ENCODE results near the gene VAC14. TPM values are rescaled to one million over a fixed set of nuclear protein-coding genes. Genes with fewer than 3 reads are reported as not detected.

The VAC14 gene
- total RNA-seq, 4 donors from 2014 or later = 39.5 to 65.5 (median 45.4) TPM

GRCh38 chr16:70801611-70802010, 653 bp upstream of the VAC14 start:
- Histone ChIP-seq H3K36me3 (peaks cover 8% of the 10 kb centered on the region), H3K9me3 (peaks cover 3% of the 10 kb centered on the region), H3K27ac (no peak overlapping the region), H3K4me1 (peaks cover 23% of the 10 kb centered on the region), H3K27me3 (peaks cover 7% of the 10 kb centered on the region), H3K4me3 (peak overlapping the region; percentile 95)
- no peak for TF ChIP-seq EP300 (IDR thresholded peaks at IDR 0.05)
- TF ChIP-seq POLR2AphosphoS5 (IDR thresholded peaks at IDR 0.05) = no peak
- no peak for TF ChIP-seq POLR2A (IDR thresholded peaks at IDR 0.05)
- no peak for TF ChIP-seq CTCF (IDR thresholded peaks at IDR 0.05)
- 73% methylated on average over 3 of the region's 3 CpGs for WGBS
- DNase-seq (ENCODE audit: low spot score in 2 of 2) = no peak

- peak overlapping the region; percentile 95 for H3K4me3 ChIP-seq
- H3K36me3 ChIP-seq = peaks cover 8% of the 10 kb centered on the region
- 12% methylated on average over 6 of the region's 7 CpGs for WGBS
- no peak overlapping the region for H3K27ac ChIP-seq
- H3K27me3 ChIP-seq = peaks cover 4% of the 10 kb centered on the region
- no peak for DNase-seq (ENCODE audit: low spot score in 2 of 2)
- peaks cover 23% of the 10 kb centered on the region for H3K4me1 ChIP-seq
- peaks cover 3% of the 10 kb centered on the region for H3K9me3 ChIP-seq
- TF ChIP-seq EP300 (IDR thresholded peaks at IDR 0.05) (no peak), CTCF (IDR thresholded peaks at IDR 0.05) (no peak), POLR2AphosphoS5 (IDR thresholded peaks at IDR 0.05) (no peak), POLR2A (IDR thresholded peaks at IDR 0.05) (no peak)
Measured at GRCh38 chr16:70800311-70800710, 647 bp downstream of the VAC14 start.

GRCh38 chr16:70796301-70796700, 4.7 kb downstream of the VAC14 start:
- no peak for DNase-seq (ENCODE audit: low spot score in 2 of 2)
- H3K36me3 ChIP-seq = peaks cover 8% of the 10 kb centered on the region
- peaks cover 23% of the 10 kb centered on the region for H3K4me1 ChIP-seq
- no peak for TF ChIP-seq POLR2AphosphoS5 (IDR thresholded peaks at IDR 0.05)
- no peak for TF ChIP-seq POLR2A (IDR thresholded peaks at IDR 0.05)
- TF ChIP-seq CTCF (IDR thresholded peaks at IDR 0.05) = no peak
- TF ChIP-seq EP300 (IDR thresholded peaks at IDR 0.05) = no peak
- H3K9me3 ChIP-seq = no peaks in the 10 kb centered on the region
- 90% methylated on average over 3 of the region's 3 CpGs for WGBS
- no peaks in the 10 kb centered on the region for H3K27me3 ChIP-seq
- no peak overlapping the region for H3K27ac ChIP-seq
- no peak overlapping the region for H3K4me3 ChIP-seq

- Histone ChIP-seq H3K4me3 (no peak overlapping the region), H3K9me3 (no peaks in the 10 kb centered on the region), H3K4me1 (peaks cover 20% of the 10 kb centered on the region), H3K27me3 (no peaks in the 10 kb centered on the region), H3K27ac (no peak overlapping the region), H3K36me3 (peaks cover 8% of the 10 kb centered on the region)
- DNase-seq (ENCODE audit: low spot score in 2 of 2) = no peak
- TF ChIP-seq POLR2AphosphoS5 (IDR thresholded peaks at IDR 0.05) (no peak), EP300 (IDR thresholded peaks at IDR 0.05) (no peak), POLR2A (IDR thresholded peaks at IDR 0.05) (no peak), CTCF (IDR thresholded peaks at IDR 0.05) (no peak)
- 92% methylated on average over 12 of the region's 12 CpGs for WGBS
Measured at GRCh38 chr16:70795296-70795912, 5.6 kb downstream of the VAC14 start.

GRCh38 chr16:70793851-70794502, 7.0 kb downstream of the VAC14 start:
- Histone ChIP-seq H3K27me3 (no peaks in the 10 kb centered on the region), H3K4me1 (peaks cover 6% of the 10 kb centered on the region), H3K4me3 (no peak overlapping the region), H3K9me3 (no peaks in the 10 kb centered on the region), H3K36me3 (peaks cover 8% of the 10 kb centered on the region), H3K27ac (no peak overlapping the region)
- TF ChIP-seq EP300 (IDR thresholded peaks at IDR 0.05) = no peak
- TF ChIP-seq POLR2A (IDR thresholded peaks at IDR 0.05) = no peak
- TF ChIP-seq CTCF (IDR thresholded peaks at IDR 0.05) = no peak
- no peak for TF ChIP-seq POLR2AphosphoS5 (IDR thresholded peaks at IDR 0.05)
- no peak for DNase-seq (ENCODE audit: low spot score in 2 of 2)
- 87% methylated on average over 8 of the region's 8 CpGs for WGBS

Data from suprapubic skin (tissue), 4 donors.